GM21526 (cell line): ENCODE data around the gene MRPL48.
A peak's percentile ranks its signal among the peaks of the same experiment; 100 is the strongest.
"Not testable (repeated sequence)": the region's sequence is repeated elsewhere in the genome, so short reads cannot be mapped to it uniquely, and the experiment has no call there.

Experiments
- ATAC-seq: cut with Tn5 transposase; IDR thresholded peaks from one replicate; pipeline ENCODE4 v1.9.1; 2021; ENCODE audit warnings: moderate library complexity; ENCODE audit not compliant: unreplicated experiment, low FRiP score

The MRPL48 gene

GRCh38 chr11:73833067-73833466 is 45.4 kb downstream of the MRPL48 start:
- no peak for ATAC-seq

GRCh38 chr11:73838443-73839122 is 50.9 kb downstream of the MRPL48 start:
- no peak for ATAC-seq

GRCh38 chr11:73839123-73839457 is 51.4 kb downstream of the MRPL48 start:
- no peak for ATAC-seq

GRCh38 chr11:73851046-73851764 is 63.5 kb downstream of the MRPL48 start:
- no peak for ATAC-seq

GRCh38 chr11:73852049-73852448 is 64.4 kb downstream of the MRPL48 start:
- no peak for ATAC-seq

- ATAC-seq: no peak
These were observed 67.0 kb downstream of the MRPL48 start for GRCh38 chr11:73854680-73855079.

- no peak for ATAC-seq
These were observed 68.4 kb downstream of the MRPL48 start for GRCh38 chr11:73856031-73856567.

GRCh38 chr11:73859671-73860070 is 72.0 kb downstream of the MRPL48 start:
- no peak for ATAC-seq

- no peak for ATAC-seq
These were observed 72.5 kb downstream of the MRPL48 start for GRCh38 chr11:73860202-73860601.

- no peak for ATAC-seq
These were observed 75.3 kb downstream of the MRPL48 start for GRCh38 chr11:73862986-73863385.

GRCh38 chr11:73866095-73866579 is 78.5 kb downstream of the MRPL48 start:
- no peak for ATAC-seq

GRCh38 chr11:73866586-73866996 is 78.9 kb downstream of the MRPL48 start:
- no peak for ATAC-seq

- ATAC-seq: no peak
These were observed 81.8 kb downstream of the MRPL48 start for GRCh38 chr11:73869332-73869949.

- no peak for ATAC-seq
These were observed 82.6 kb downstream of the MRPL48 start for GRCh38 chr11:73870261-73870660.

- ATAC-seq: no peak
These were observed 85.2 kb downstream of the MRPL48 start for GRCh38 chr11:73872749-73873357.

GRCh38 chr11:73875380-73875779 is 87.7 kb downstream of the MRPL48 start:
- ATAC-seq: no peak

GRCh38 chr11:73875840-73876239 is 88.2 kb downstream of the MRPL48 start:
- ATAC-seq: no peak

- peak; percentile 93 for ATAC-seq
These were observed 89.0 kb downstream of the MRPL48 start, which contains the start of the genes COA4 and PAAF1 for GRCh38 chr11:73876424-73877310. COA4 (minus strand) TSS chr11:73876846; CDS start chr11:73873378, 3,468 bp downstream. PAAF1 (plus strand) TSS chr11:73876999; CDS start chr11:73877022, 23 bp downstream.

- ATAC-seq: no peak
These were observed 91.1 kb downstream of the MRPL48 start for GRCh38 chr11:73878771-73879170.

- ATAC-seq: not testable (repeated sequence)
These were observed 92.8 kb downstream of the MRPL48 start for GRCh38 chr11:73880449-73880848.
